Smooth muscle cell (in vitro differentiated cells): ENCODE measurements around the gene UBE3A. TPM values are rescaled to one million over a fixed set of nuclear protein-coding genes. Genes with fewer than 3 reads are reported as not detected.

ENCODE experiments used
- DNase-seq: peaks from one replicate; lab custom pipeline; 2025; ENCODE audit not compliant: unreplicated experiment; lab: John Stamatoyannopoulos, UW
- H2AFZ ChIP-seq: fragments of 200-600 bp; sonication (generic); 2 replicates; pipeline ENCODE4 v1.6.0; 2016; ENCODE audit warnings: antibody characterized with exemption, low read depth, mild to moderate bottlenecking
- H3F3A ChIP-seq: fragments of 200-600 bp; sonication (generic); 2 replicates; pipeline ENCODE4 v1.6.0; 2017; ENCODE audit warnings: antibody characterized with exemption, low read depth
- H3K27ac ChIP-seq: fragments of 200-600 bp; sonication (generic); 2 replicates; pipeline ENCODE4 v1.5.1; 2016; ENCODE audit warnings: low read depth, mild to moderate bottlenecking
- H3K27me3 ChIP-seq: fragments of 200-600 bp; sonication (generic); 2 replicates; pipeline ENCODE4 v1.6.1; 2016; ENCODE audit warnings: low read depth, mild to moderate bottlenecking
- H3K36me3 ChIP-seq: fragments of 200-600 bp; sonication (generic); 2 replicates; pipeline ENCODE4 v1.5.1; 2016; ENCODE audit warnings: low read depth
- H3K4me1 ChIP-seq: fragments of 200-600 bp; sonication (generic); 2 replicates; pipeline ENCODE4 v1.5.1; 2016; ENCODE audit warnings: low read depth
- H3K4me2 ChIP-seq: fragments of 200-600 bp; sonication (generic); 2 replicates; pipeline ENCODE4 v1.6.0; 2016; ENCODE audit warnings: mild to moderate bottlenecking
- H3K4me3 ChIP-seq: fragments of 200-600 bp; sonication (generic); 2 replicates; pipeline ENCODE4 v1.5.1; 2016; ENCODE audit warnings: mild to moderate bottlenecking
- H3K79me2 ChIP-seq: fragments of 200-600 bp; sonication (generic); 2 replicates; pipeline ENCODE4 v1.6.0; 2016; ENCODE audit warnings: low read depth, mild to moderate bottlenecking
- H3K9ac ChIP-seq: fragments of 200-600 bp; sonication (generic); 2 replicates; pipeline ENCODE4 v1.6.0; 2016; ENCODE audit warnings: low read depth
- H3K9me3 ChIP-seq: fragments of 200-600 bp; sonication (generic); replicated peaks from 2 replicates; pipeline ENCODE4 v1.5.1; 2016; ENCODE audit warnings: low read depth
- H4K20me1 ChIP-seq: fragments of 200-600 bp; sonication (generic); 2 replicates; pipeline ENCODE4 v1.6.0; 2016; ENCODE audit warnings: low read depth
- WGBS: methylation state at CpG from one replicate; pipeline ENCODE4 v1.1.7; 2016; ENCODE audit warnings: low lambda C conversion rate; 5-methylcytosine and 5-hydroxymethylcytosine counted together
- polyA plus RNA-seq: library from polyadenylated mRNA; unstranded; fragments of >200 nt; fragmentation: Nextera tagmentation; extraction: Ambion mirVana; gene quantifications from 2 replicates; pipeline ENCODE4 v1.2.1, GENCODE V29; 2016
- total RNA-seq: library from RNA; depleted of rRNA; stranded (reverse); fragments of >200 nt; gene quantifications from 2 replicates; pipeline ENCODE4 v1.2.3, GENCODE V29; 2014
- TF ChIP-seq, protein P1 (sequence below): fragments of 200-600 bp; sonication (generic); IDR thresholded peaks from 2 replicates; pipeline ENCODE4 v1.5.1; 2017; ENCODE audit warnings: borderline replicate concordance, mild to moderate bottlenecking, antibody characterized with exemption; ENCODE audit not compliant: insufficient read depth, poor library complexity, severe bottlenecking

Gene UBE3A
- total and polyA plus RNA-seq, 2 experiments from 2014 or later, result 66.6 to 93.9 TPM

DNA sequence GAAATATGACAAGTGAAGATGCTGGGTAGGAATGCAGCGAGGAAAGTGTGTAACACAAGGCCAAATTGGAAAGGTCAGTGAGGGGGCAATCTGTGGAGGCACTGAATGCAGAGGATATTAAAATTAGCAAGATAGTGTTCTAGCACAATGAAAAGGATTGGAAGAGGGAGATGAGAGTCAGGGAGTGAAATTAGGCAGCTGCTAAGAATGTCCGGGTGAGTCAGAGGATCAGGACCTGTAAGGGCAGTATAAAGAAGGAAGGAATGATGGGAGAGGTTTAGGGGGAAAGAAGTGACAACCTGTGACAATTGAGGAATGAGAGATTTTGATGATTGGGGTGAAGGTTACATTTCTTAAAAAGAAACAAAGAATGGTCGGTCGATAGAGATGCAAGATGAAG is 103.5 kb downstream of the UBE3A start:
- no peaks in the 10 kb centered on the region for H3K27me3 ChIP-seq
- no peak overlapping the region for H3K4me3 ChIP-seq
- peaks cover 15% of the 10 kb centered on the region for H3K36me3 ChIP-seq
- 94% methylated on average over 4 of the region's 4 CpGs for WGBS
- no peaks in the 10 kb centered on the region for H3F3A ChIP-seq
- H3K4me1 ChIP-seq, result no peaks in the 10 kb centered on the region
- H3K4me2 ChIP-seq, result no peak overlapping the region
- no peak overlapping the region for H3K9ac ChIP-seq
- no peak overlapping the region for H2AFZ ChIP-seq
- H3K27ac ChIP-seq, result no peak overlapping the region
- TF ChIP-seq, protein P1, sequence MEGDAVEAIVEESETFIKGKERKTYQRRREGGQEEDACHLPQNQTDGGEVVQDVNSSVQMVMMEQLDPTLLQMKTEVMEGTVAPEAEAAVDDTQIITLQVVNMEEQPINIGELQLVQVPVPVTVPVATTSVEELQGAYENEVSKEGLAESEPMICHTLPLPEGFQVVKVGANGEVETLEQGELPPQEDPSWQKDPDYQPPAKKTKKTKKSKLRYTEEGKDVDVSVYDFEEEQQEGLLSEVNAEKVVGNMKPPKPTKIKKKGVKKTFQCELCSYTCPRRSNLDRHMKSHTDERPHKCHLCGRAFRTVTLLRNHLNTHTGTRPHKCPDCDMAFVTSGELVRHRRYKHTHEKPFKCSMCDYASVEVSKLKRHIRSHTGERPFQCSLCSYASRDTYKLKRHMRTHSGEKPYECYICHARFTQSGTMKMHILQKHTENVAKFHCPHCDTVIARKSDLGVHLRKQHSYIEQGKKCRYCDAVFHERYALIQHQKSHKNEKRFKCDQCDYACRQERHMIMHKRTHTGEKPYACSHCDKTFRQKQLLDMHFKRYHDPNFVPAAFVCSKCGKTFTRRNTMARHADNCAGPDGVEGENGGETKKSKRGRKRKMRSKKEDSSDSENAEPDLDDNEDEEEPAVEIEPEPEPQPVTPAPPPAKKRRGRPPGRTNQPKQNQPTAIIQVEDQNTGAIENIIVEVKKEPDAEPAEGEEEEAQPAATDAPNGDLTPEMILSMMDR, result no peak
- H4K20me1 ChIP-seq, result no peaks in the 10 kb centered on the region
- H3K9me3 ChIP-seq, result no peaks in the 10 kb centered on the region
- H3K79me2 ChIP-seq, result no peaks in the 10 kb centered on the region
- DNase-seq, result no peak

DNA sequence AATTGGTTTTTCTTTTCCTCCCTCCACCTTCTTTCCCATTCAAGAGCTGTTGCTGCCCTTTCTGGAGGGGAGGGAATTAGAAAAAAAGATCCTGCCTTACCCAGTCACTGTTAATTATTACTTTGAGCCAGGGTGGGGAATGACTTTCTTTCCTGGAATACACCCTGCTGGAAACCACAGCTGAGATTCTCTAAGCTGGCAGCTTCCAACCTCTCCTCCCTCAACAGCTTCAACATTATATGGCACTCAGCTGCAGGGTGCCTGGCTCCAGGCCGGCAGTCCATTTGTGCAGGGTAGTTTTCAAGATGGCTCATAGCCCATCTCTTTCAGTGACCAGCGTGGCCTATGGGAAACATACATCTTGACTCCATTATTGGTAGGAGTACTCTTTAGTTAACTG is 105.8 kb downstream of the UBE3A start:
- DNase-seq, result no peak
- no peaks in the 10 kb centered on the region for H3F3A ChIP-seq
- WGBS, result 94% methylated on average over 2 of the region's 2 CpGs
- no peak overlapping the region for H3K27ac ChIP-seq
- H3K4me1 ChIP-seq, result no peaks in the 10 kb centered on the region
- H3K9me3 ChIP-seq, result no peaks in the 10 kb centered on the region
- no peaks in the 10 kb centered on the region for H4K20me1 ChIP-seq
- H3K79me2 ChIP-seq, result no peaks in the 10 kb centered on the region
- no peak overlapping the region for H3K4me3 ChIP-seq
- H3K36me3 ChIP-seq, result peaks cover under 1% of the 10 kb centered on the region
- H2AFZ ChIP-seq, result no peak overlapping the region
- H3K4me2 ChIP-seq, result no peak overlapping the region
- H3K9ac ChIP-seq, result no peak overlapping the region
- TF ChIP-seq, protein P1, result no peak
- no peaks in the 10 kb centered on the region for H3K27me3 ChIP-seq

DNA sequence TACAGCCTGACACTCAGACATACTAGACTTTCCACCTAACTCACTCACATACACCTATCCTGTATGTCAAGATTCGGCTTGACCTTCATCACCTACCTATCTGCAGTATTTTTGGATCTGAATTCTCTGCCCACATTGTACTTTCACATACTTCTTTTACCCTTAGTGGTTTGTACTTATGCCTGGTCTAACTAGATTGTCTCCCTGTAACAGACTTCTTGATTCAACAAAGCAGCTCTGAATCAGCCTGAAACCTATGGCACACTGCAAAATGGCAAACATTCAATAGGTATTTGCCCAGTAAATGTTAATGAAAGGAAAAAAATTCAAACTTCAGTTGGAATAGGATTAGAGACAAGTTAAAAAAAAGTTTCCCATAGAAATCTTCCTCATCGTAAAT is 106.5 kb downstream of the UBE3A start:
- H3K9me3 ChIP-seq, result no peaks in the 10 kb centered on the region

DNA sequence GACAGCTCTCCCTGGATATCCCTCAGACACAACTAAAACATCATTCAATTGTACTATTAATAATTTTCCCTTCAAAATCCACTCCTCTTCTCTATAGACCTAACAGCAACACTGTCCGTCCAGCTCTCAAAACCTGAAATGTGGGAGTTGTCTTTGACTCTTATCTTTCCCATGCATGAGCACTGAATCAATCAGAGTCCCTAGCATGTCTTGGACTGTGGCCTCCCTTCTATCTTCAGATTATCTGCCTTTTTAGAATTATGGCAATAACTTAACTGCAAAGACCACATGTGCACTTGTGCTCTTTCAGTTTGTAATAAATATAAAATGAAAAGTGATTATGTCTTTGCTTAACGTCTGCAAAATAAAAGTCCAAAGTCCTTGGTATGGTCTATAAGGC is 107.0 kb downstream of the UBE3A start:
- Histone ChIP-seq H3K9ac (no peak overlapping the region), H3K27ac (no peak overlapping the region), H3K9me3 (no peaks in the 10 kb centered on the region), H3K27me3 (no peaks in the 10 kb centered on the region), H3F3A (no peaks in the 10 kb centered on the region), H3K4me1 (no peaks in the 10 kb centered on the region), H3K36me3 (no peaks in the 10 kb centered on the region), H3K79me2 (no peaks in the 10 kb centered on the region), H3K4me3 (no peak overlapping the region), H2AFZ (no peak overlapping the region), H3K4me2 (no peak overlapping the region), H4K20me1 (no peaks in the 10 kb centered on the region)
- DNase-seq, result no peak
- TF ChIP-seq, protein P1, result no peak
- 98% methylated on average over 2 of the region's 2 CpGs for WGBS

More for the DNA sequence above, 106.5 kb downstream of the UBE3A start:
- Histone ChIP-seq H3K4me1 (no peaks in the 10 kb centered on the region), H3K4me2 (no peak overlapping the region), H3K27me3 (no peaks in the 10 kb centered on the region), H3K36me3 (no peaks in the 10 kb centered on the region), H3F3A (no peaks in the 10 kb centered on the region), H3K4me3 (no peak overlapping the region), H3K27ac (no peak overlapping the region), H3K9ac (no peak overlapping the region), H2AFZ (no peak overlapping the region), H4K20me1 (no peaks in the 10 kb centered on the region), H3K79me2 (no peaks in the 10 kb centered on the region)
- DNase-seq, result no peak
- TF ChIP-seq, protein P1, result no peak
- WGBS, result 98% methylated on average over 2 of the region's 2 CpGs
